ENCODE measurements around the gene SEPTIN2.
"Not testable (repeated sequence)": the region's sequence is repeated elsewhere in the genome, so short reads cannot be mapped to it uniquely, and the experiment has no call there.

SEPTIN2 gene

GRCh38 chr2:241315093-241315878, 439 bp upstream of the SEPTIN2 start, which contains the start of gene HDLBP:
Gene HDLBP, minus strand, starts transcription at chr2:241315672. Its CDS starts 48,803 bp downstream, at chr2:241266869.
- peak; percentile 100 for DNase-seq

- DNase-seq, result no peak
Observed at GRCh38 chr2:241316825-241317224, 1.1 kb downstream of the SEPTIN2 start.

GRCh38 chr2:241317391-241317790, 1.7 kb downstream of the SEPTIN2 start:
- no peak for DNase-seq

GRCh38 chr2:241318830-241319229, 3.1 kb downstream of the SEPTIN2 start:
- DNase-seq, result not testable (repeated sequence)

- no peak for DNase-seq
Observed at GRCh38 chr2:241320394-241320793, 4.7 kb downstream of the SEPTIN2 start.

- DNase-seq, result no peak
Observed at GRCh38 chr2:241321033-241321432, 5.3 kb downstream of the SEPTIN2 start.

- DNase-seq, result no peak
Observed at GRCh38 chr2:241321886-241322285, 6.2 kb downstream of the SEPTIN2 start.

- DNase-seq, result no peak
Observed at GRCh38 chr2:241323778-241324177, 8.1 kb downstream of the SEPTIN2 start.

GRCh38 chr2:241324775-241325174, 9.1 kb downstream of the SEPTIN2 start:
- DNase-seq, result no peak

GRCh38 chr2:241325257-241325656, 9.5 kb downstream of the SEPTIN2 start:
- no peak for DNase-seq

GRCh38 chr2:241329669-241330615, 14.2 kb downstream of the SEPTIN2 start:
- DNase-seq, result no peak

- DNase-seq, result no peak
Observed at GRCh38 chr2:241330616-241330981, 14.9 kb downstream of the SEPTIN2 start.

- DNase-seq, result no peak
Observed at GRCh38 chr2:241334813-241335212, 19.1 kb downstream of the SEPTIN2 start.

GRCh38 chr2:241339839-241340630, 24.3 kb downstream of the SEPTIN2 start:
- no peak for DNase-seq

GRCh38 chr2:241340631-241341163, 25.0 kb downstream of the SEPTIN2 start:
- DNase-seq, result no peak

GRCh38 chr2:241344925-241345651, 29.4 kb downstream of the SEPTIN2 start:
- no peak for DNase-seq

GRCh38 chr2:241349941-241350340, 34.2 kb downstream of the SEPTIN2 start:
- no peak for DNase-seq

GRCh38 chr2:241350530-241350877, 34.8 kb downstream of the SEPTIN2 start:
- no peak for DNase-seq

- DNase-seq, result no peak
Observed at GRCh38 chr2:241350878-241351639, 35.3 kb downstream of the SEPTIN2 start.

GRCh38 chr2:241351640-241352031, 35.9 kb downstream of the SEPTIN2 start:
- DNase-seq, result no peak

GRCh38 chr2:241352227-241352626, 36.5 kb downstream of the SEPTIN2 start:
- DNase-seq, result no peak

All from CD4-positive, alpha-beta T cell treated with Interferon alpha-2 for 1 hour (primary cell).